SK-N-MC (cell line): Measurements from ENCODE around the gene ARIH1.

Source experiments
- EZH2 ChIP-seq: fragments of 200-600 bp; sonication (generic); IDR thresholded peaks from one replicate; pipeline ENCODE4 v1.6.1; 2017; ENCODE audit warnings: antibody characterized with exemption
- POLR2AphosphoS5 ChIP-seq: IDR thresholded peaks from 2 replicates; pipeline ENCODE4 v1.6.1; 2012; ENCODE audit warnings: mild to moderate bottlenecking, low read depth, low read length, borderline replicate concordance

DNA sequence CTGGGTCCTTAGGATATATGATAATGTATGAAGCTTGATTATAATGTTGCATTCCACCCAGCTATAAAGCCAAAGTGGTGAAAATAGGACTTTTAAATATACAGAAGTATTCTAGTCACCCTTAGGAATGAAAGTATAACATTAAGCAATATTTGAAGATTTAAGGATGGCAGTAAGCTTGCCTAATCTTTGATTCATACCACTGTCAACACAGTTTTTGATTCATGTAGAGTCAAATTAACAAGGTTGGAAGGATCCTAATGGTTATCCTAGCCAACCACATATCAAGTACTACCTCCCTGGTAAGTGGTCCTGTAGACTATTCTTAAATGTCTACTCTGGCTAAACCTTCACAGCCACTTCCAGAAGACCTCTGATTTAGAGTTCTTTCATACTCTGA lies 18.6 kb downstream of the ARIH1 start:
- TF ChIP-seq EZH2 (no peak), POLR2AphosphoS5 (no peak)
